HG03045 (cell line): Measurements from ENCODE around the gene BRIP1.

Source experiments
- ATAC-seq: cut with Tn5 transposase; IDR thresholded peaks from one replicate; pipeline ENCODE4 v1.9.1; 2021; ENCODE audit warnings: mild to moderate bottlenecking, moderate library complexity; ENCODE audit not compliant: unreplicated experiment

The BRIP1 gene

DNA sequence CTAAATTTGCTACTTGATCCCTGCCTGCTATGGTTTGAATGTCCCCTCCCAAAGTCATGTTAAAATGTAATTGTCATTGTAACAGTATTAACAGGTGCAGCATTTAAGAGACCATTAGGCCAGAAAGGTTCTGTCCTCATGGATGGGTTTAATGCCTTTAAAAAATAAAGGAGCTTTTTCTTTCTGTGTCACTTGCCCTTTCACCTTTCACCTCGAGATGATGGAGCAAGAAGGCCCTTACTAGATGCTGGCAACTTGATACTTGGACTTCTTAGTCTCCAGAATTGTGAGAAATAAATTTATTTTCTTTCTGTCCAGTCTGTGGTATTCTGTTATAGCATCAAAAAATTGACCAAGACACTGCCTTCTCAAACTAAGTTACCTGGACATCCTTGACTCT, 98.5 kb downstream of the BRIP1 start:
- no peak for ATAC-seq

- no peak for ATAC-seq
Observed at GRCh38 chr17:61761827-61762226, 101.5 kb downstream of the BRIP1 start.

DNA sequence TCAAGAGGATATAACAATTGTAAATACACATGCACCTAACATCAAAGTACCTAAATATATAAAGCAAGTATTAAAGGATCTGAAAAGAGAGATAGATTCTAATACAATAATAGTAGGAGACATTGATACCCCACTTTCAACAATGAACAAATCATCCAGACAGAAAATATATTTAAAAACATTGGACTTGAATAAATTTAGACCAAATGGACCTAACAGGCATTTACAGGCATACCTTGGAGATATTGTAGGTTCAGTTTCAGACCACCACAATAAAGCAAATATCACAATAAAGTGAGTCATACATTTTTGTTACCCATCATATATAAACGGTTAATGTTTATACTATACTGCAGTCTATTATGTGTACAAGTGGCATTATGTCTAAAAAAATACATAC, 104.0 kb downstream of the BRIP1 start:
- ATAC-seq = no peak

DNA sequence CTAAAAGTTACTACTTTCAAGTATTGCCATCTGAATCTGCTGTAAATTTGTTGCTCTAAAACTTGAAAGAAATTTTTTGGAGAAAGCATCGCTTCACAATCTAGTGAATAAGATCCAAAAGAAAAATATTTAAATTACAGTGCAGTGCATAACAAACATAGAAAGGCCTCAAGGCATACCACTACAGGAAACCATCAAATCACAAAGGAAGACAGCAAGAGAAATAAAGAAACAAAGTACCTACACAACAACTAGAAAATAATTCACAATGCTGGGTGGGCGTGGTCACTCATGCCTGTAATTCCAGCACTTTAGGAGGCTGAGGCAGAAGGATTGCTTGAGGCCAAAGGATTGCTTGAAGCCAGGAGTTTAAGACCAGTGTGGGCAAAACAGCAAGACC, 104.9 kb downstream of the BRIP1 start:
- no peak for ATAC-seq

- no peak for ATAC-seq
Observed at GRCh38 chr17:61757168-61757567, 106.2 kb downstream of the BRIP1 start.

DNA sequence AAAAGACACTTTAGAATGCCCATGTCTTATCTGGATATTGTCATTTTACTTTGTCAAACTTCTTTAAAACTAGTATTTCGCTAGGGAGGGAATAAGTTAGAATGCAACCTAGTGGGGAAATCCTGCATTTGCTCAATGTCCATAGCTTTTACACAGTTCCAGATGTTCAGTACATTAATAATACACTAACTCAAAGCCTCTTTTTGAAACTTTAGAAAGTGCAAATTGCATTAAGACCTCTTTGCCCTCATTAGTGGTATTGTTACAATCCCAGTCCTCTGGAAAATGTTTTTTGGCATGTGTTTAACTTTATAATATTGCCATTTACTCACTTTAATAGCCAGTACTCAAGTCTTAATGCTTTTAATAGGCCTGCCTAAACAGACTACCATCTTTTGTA, 106.8 kb downstream of the BRIP1 start:
- ATAC-seq = no peak

- no peak for ATAC-seq
Observed at GRCh38 chr17:61755668-61756067, 107.7 kb downstream of the BRIP1 start.

GRCh38 chr17:61755078-61755477, 108.2 kb downstream of the BRIP1 start:
- no peak for ATAC-seq

DNA sequence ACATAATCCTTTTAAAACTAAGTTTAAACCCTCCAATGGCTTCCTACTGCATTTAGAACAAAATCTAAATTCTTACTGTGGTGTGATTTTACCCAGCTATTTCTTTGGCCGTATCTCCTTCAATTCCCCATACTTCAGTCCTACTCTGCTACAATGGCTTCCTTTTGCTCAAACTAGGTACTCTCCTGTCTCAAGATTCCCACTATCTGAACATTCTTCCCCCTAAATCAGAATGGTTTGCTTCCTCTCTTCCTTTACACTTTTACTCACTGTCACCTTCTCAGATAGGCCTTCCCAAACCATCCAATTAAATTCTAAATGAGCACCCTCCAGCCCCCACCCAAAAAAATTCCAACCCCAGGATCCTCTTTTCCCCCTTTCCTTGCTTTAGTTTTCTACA, 109.2 kb downstream of the BRIP1 start:
- ATAC-seq = no peak

- no peak for ATAC-seq
Observed at GRCh38 chr17:61753696-61754095, 109.6 kb downstream of the BRIP1 start.

- peak; percentile 79 for ATAC-seq
Observed at GRCh38 chr17:61750656-61751055, 112.7 kb downstream of the BRIP1 start.

- ATAC-seq = no peak
Observed at GRCh38 chr17:61749823-61750404, 113.4 kb downstream of the BRIP1 start.

- no peak for ATAC-seq
Observed at GRCh38 chr17:61746248-61746985, 116.9 kb downstream of the BRIP1 start.

GRCh38 chr17:61744804-61745203, 118.5 kb downstream of the BRIP1 start:
- ATAC-seq = no peak

DNA sequence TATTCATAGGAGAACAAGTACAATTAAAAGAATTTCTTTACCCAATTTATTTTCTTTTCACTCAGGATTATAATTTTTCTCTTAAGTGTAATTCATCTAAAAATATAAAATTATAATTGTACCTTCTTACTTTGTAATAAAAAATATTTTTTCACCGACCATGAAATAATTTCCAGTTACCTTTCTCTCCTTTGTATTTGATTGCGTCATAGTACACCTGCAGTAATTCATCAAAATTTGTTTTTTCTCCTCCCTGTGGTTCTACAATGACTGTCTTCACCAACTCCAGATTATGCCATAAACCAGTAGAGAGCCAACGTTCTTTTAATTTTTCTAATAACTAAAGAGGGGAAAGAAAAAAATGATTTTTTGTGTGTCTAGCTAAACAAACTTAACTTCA, 119.1 kb downstream of the BRIP1 start:
- ATAC-seq = no peak

DNA sequence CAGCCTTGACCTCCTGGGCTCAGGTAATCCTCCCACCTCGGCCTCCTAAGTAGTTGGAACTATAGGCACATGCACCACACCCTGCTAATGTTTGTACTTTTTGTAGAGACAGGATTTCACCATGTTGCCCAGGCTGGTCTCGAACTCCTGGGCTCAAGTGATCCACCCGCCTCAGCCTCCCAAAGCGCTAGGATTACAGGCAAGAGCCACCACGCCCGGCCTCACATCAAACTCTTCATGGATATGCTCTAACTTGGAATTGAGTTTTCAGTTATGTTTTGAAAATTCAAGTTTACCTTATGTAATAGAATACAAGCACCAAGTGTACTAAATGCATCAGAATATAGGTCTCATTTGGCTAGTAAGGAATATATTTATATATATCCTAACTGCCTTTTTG, 119.6 kb downstream of the BRIP1 start:
- ATAC-seq = no peak

GRCh38 chr17:61739002-61739401, 124.3 kb downstream of the BRIP1 start:
- ATAC-seq = no peak

DNA sequence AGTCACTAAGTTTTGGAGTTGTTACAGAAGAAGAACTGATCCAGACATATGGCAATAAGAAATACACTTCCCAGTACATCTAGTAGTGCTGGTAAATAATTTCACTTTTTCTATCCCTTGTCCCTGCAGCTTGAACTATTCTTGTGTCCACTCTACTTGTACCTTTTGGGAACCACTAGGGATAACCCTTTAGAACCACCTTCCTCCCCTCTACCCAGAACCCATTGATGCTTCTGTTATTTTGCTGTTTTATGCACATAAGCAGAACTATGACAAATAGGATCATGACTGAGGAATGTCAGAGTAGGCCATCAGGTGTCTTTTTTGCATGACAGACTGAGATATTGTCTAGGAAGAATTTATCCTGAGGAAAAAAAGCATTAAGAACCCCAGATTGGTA, 125.1 kb downstream of the BRIP1 start:
- ATAC-seq = no peak

- ATAC-seq = no peak
Observed at GRCh38 chr17:61737820-61738219, 125.5 kb downstream of the BRIP1 start.

DNA sequence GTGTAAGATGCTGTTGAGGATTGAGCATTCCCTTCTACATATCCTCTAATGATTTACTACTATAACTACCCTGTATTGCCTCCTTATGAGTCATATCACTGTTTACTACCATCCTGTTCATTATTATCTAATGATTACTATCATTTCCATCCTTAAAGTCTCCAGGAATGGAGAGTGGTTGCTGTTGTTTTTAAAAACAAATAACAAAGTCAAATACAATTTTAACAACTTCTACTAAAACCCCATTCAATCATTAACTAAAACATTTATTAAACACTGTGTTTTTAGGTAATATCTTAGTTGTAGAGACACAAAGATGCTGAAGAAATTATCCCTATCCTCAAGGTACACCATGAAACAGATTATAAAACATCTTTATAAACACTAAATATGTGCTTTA, 126.9 kb downstream of the BRIP1 start:
- no peak for ATAC-seq

DNA sequence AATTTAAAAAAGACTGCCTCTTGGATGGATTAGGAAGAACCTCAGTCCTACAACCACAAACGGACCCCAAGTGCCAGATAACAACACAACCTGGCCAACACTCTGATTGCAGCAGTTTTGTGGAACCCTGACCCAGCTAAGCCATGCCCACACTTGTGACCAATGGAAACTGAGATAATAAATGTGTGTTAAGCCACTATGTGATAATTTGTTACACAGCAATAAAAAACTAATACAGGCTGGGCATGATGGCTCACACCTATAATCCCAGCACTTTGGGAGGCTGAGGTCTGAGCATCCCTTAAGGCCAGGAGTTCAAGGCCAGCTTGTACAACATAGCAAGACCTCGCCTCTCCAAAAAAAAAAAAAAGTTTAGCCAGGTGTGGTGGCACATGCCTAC, 127.5 kb downstream of the BRIP1 start:
- no peak for ATAC-seq

DNA sequence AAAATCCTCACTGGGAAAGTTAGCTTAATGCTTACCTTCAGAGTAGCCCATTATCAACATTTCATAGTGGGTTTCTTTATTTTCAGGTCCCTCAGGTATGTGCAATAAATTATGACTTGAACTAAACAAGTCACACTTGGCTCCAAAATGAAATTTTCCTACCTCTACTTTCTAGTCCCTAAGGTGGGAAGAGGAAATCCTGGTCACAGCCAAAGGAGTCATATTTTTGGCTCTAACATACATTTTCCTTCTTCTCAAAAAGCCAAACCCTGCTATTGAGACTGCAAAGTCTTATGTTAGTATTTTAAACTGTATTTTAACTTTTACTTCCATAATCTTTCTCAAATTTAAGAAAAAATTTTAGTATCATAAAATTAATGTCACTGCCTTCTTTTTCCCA, 128.9 kb downstream of the BRIP1 start:
- no peak for ATAC-seq

- no peak for ATAC-seq
Observed at GRCh38 chr17:61734012-61734411, 129.3 kb downstream of the BRIP1 start.
